Calu3 (cell line): ENCODE measurements around the gene UNK. TPM values are rescaled to one million over a fixed set of nuclear protein-coding genes. Genes with fewer than 3 reads are reported as not detected.
A peak's percentile ranks its signal among the peaks of the same experiment; 100 is the strongest.

ENCODE experiments used
- BruUV-seq: library from RNA; stranded (reverse); fragments of 400-500 nt; replicated peaks from 2 replicates; lab custom pipeline; 2021; lab: Mats Ljungman, UMichigan
- CTCF ChIA-PET: fragments of 300-600 bp; sonication (Branson Sonifier 250); formaldehyde crosslinking; loops from one replicate; lab custom pipeline; 2022; ENCODE audit warnings: antibody characterized with exemption; lab: Charles Lee
- DNase-seq: peaks from one replicate; pipeline ENCODE4 v3.0.0; 2022
- H3K27ac Mint-ChIP-seq: one replicate; pipeline ENCODE4 v1.8.0; 2022; ENCODE audit warnings: mixed read lengths; ENCODE audit not compliant: unreplicated experiment
- H3K27me3 Mint-ChIP-seq: one replicate; pipeline ENCODE4 v1.8.0; 2022; ENCODE audit warnings: mixed read lengths; ENCODE audit not compliant: unreplicated experiment
- H3K36me3 Mint-ChIP-seq: one replicate; pipeline ENCODE4 v1.8.0; 2022; ENCODE audit warnings: mild to moderate bottlenecking, moderate library complexity, mixed read lengths; ENCODE audit not compliant: insufficient read depth, unreplicated experiment
- H3K4me1 Mint-ChIP-seq: one replicate; pipeline ENCODE4 v1.8.0; 2022; ENCODE audit warnings: mild to moderate bottlenecking, low read depth, mixed read lengths; ENCODE audit not compliant: unreplicated experiment
- H3K4me3 Mint-ChIP-seq: one replicate; pipeline ENCODE4 v1.8.0; 2022; ENCODE audit warnings: mild to moderate bottlenecking, low read depth, moderate library complexity, mixed read lengths; ENCODE audit not compliant: unreplicated experiment
- H3K9me3 Mint-ChIP-seq: one replicate; pipeline ENCODE4 v1.8.0; 2022; ENCODE audit warnings: low read depth, mixed read lengths; ENCODE audit not compliant: unreplicated experiment
- CTCF ChIP-seq: fragments of 200-600 bp; IDR thresholded peaks from one replicate; pipeline ENCODE4 v1.8.0; 2022; ENCODE audit warnings: antibody characterized with exemption; ENCODE audit not compliant: unreplicated experiment
- intact Hi-C: fragments of 100-400 bp; cut with micrococcal nuclease; formaldehyde crosslinking; loops from one replicate; pipeline ENCODE4 v1.10.0; 2022; ENCODE audit not compliant: unreplicated experiment
- total RNA-seq: library from RNA; stranded (reverse); gene quantifications from 2 replicates; pipeline ENCODE4 v1.2.3, GENCODE V29; 2022

Gene UNK
- total RNA-seq, 1 experiment from 2014 or later = 26.0 TPM

DNA sequence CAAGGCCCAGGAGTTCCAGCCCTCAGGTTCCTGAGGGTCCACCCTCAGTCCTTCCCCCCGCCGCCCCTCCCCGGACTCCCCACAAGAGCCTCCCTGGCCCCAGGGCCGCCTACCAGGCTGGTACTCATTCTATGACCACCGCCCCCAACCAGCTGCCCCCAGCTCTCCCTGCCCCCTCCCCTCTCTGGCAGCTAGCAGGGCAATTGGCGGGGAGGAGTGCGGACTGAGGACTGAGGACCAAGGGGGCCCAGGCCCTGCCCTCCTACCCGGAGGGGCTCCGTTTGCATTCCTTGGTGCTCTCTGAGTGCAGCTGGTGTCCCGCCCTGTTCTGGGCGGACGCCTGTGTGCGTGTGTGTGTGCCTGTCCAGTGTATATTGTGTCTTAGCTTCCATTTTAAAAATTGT is 40.5 kb downstream of the UNK start:
- DNase-seq = no peak
- intact Hi-C loops = no loop called here
- Mint-ChIP-seq H3K27me3 (no peaks in the 10 kb centered on the region), H3K36me3 (peaks cover 78% of the 10 kb centered on the region), H3K9me3 (no peaks in the 10 kb centered on the region), H3K4me3 (no peak overlapping the region), H3K4me1 (peaks cover 6% of the 10 kb centered on the region), H3K27ac (peak overlapping the region; percentile 25)
- BruUV-seq = no TSS peak
- CTCF ChIA-PET = interaction anchor here (0.8 kb wide), 1 partner anchor 20 kb away, joined by 3 read pairs; no protein-coding TSS in a partner anchor
- no peak for TF ChIP-seq CTCF

GRCh38 chr17:75825748-75826370 is 41.3 kb downstream of the UNK start:
- H3K27me3 Mint-ChIP-seq = no peaks in the 10 kb centered on the region
- CTCF ChIA-PET = interaction anchor here (0.6 to 0.8 kb wide), 2 partner anchors 19 to 112 kb away, joined by 3 to 4 read pairs; no protein-coding TSS in a partner anchor
- BruUV-seq = no TSS peak
- intact Hi-C loops = no loop called here
- no peak for DNase-seq
- H3K36me3 Mint-ChIP-seq = peaks cover 73% of the 10 kb centered on the region
- H3K4me3 Mint-ChIP-seq = no peak overlapping the region
- no peak for TF ChIP-seq CTCF
- H3K4me1 Mint-ChIP-seq = peaks cover 6% of the 10 kb centered on the region
- H3K27ac Mint-ChIP-seq = peak overlapping the region; percentile 25
- H3K9me3 Mint-ChIP-seq = no peaks in the 10 kb centered on the region

DNA sequence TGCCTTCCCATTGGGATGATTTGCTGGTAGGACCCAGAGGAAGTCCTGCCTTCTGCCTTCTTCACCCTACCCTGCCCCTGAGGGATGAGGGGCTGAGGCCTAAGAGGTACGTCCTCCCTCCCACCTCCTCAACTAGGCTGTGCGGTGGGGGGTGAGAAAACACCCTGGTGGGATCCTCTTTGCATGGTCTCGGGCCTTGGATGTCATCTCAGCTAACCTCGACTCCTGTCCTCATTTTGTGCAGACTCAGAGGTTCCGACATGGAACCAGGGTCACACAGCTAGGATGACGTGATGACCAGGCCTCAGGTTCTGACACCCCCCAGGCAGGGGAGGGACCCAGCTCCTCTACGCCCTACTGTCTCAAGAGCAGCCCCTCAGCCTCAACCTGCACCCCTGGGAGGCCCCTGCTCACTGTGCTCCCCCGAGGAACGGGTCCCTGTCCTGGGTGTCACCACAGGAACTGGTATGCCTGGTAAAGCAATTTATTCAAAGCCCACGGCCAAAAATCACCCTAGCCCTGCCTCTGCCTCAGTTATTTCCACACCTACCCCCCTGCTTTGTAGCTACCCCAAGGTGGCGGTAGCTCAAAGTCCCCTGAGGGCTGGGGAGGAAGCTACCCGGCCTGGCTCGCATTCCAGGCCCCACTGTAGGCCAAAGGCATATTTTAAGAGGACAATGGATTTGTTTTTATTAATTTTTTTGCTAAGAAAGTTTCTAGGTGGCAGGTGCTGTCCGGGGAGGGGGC is 42.1 kb downstream of the UNK start:
- CTCF ChIA-PET = interaction anchor here (0.5 to 1.2 kb wide), 3 partner anchors 17 to 216 kb away, joined by 3 to 7 read pairs (median 3); no protein-coding TSS in a partner anchor

More for the DNA sequence above, 42.1 kb downstream of the UNK start:
- no peak for DNase-seq
- Mint-ChIP-seq H3K4me3 (no peak overlapping the region), H3K36me3 (peaks cover 68% of the 10 kb centered on the region), H3K27me3 (no peaks in the 10 kb centered on the region), H3K9me3 (no peaks in the 10 kb centered on the region), H3K4me1 (peaks cover 6% of the 10 kb centered on the region), H3K27ac (peak overlapping the region; percentile 33)
- intact Hi-C loops = no loop called here
- BruUV-seq = no TSS peak
- no peak for TF ChIP-seq CTCF
